ENCODE data around the gene CAMTA1.

- TF ChIP-seq SP1 (IDR thresholded peaks at IDR 0.05) = no peak
- no peak for TF ChIP-seq ARNT (IDR thresholded peaks at IDR 0.05)
- TF ChIP-seq FOXM1 (IDR thresholded peaks at IDR 0.05; ENCODE audit: borderline replicate concordance) = no peak
- TF ChIP-seq HDGF (IDR thresholded peaks at IDR 0.05; ENCODE audit: borderline replicate concordance) = no peak
- TF ChIP-seq LEF1 (IDR thresholded peaks at IDR 0.05; ENCODE audit: borderline replicate concordance) = no peak
- no peak for TF ChIP-seq CTBP1 (IDR thresholded peaks at IDR 0.05; ENCODE audit: borderline replicate concordance)
These were observed 173.3 kb downstream of the CAMTA1 start for GRCh38 chr1:6958407-6959030.
